Nephron (organoid): Measurements from ENCODE around the gene C5orf58.

Experiments
- H3K27ac Mint-ChIP-seq, 3 experiments: 2 replicates each; pipeline ENCODE4 v1.8.0; 2020; ENCODE audit warnings: mixed read lengths in 3 of 3, mild to moderate bottlenecking in 2 of 3, moderate library complexity in 1 of 3
- H3K27me3 Mint-ChIP-seq: 2 replicates; pipeline ENCODE4 v1.8.0; 2021; ENCODE audit warnings: low read depth, mild to moderate bottlenecking, moderate library complexity, mixed read lengths
- H3K36me3 Mint-ChIP-seq: 2 replicates; pipeline ENCODE4 v1.8.0; 2020; ENCODE audit warnings: low read depth, mixed read lengths
- H3K4me1 Mint-ChIP-seq: 2 replicates; pipeline ENCODE4 v1.8.0; 2020; ENCODE audit warnings: mixed read lengths
- H3K4me3 Mint-ChIP-seq, 3 experiments: 2 replicates each; pipeline ENCODE4 v1.8.0; 2020; ENCODE audit warnings: mild to moderate bottlenecking in 3 of 3, mixed read lengths in 3 of 3, moderate library complexity in 2 of 3
- H3K9me3 Mint-ChIP-seq: 2 replicates; pipeline ENCODE4 v1.8.0; 2020; ENCODE audit warnings: mixed read lengths
- CTCF ChIP-seq, 3 experiments: fragments of 200-600 bp; sonication (generic); IDR thresholded peaks; one replicate each; pipeline ENCODE4 v1.5.0; 2021; ENCODE audit warnings: antibody characterized with exemption in 3 of 3; ENCODE audit not compliant: unreplicated experiment in 3 of 3

Gene C5orf58

DNA sequence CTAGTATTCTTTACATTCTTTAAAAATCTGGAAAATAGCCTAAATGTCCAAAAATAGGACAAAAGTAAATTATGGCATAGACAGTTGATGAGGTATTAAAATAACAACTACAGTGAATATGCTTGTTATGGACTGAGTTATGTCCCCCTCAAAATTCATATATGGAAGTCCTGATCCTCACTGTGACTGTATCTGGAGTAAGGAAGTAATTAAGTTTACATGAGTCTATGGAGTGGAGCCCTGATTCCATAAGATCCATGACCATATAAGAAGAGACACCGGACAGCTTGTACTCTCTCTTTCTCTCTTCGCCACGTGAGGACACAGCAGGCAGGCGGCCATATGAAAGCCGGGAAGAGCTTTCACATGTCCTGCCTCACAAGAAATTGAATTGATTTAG lies 28.6 kb upstream of the C5orf58 start:
- Mint-ChIP-seq H3K36me3 (no peaks in the 10 kb centered on the region), H3K9me3 (no peaks in the 10 kb centered on the region), H3K4me3 (no peak overlapping the region), H3K27me3 (peaks cover 21% of the 10 kb centered on the region), H3K4me1 (no peaks in the 10 kb centered on the region), H3K27ac (no peak overlapping the region)
- no peak for TF ChIP-seq CTCF (IDR thresholded peaks at IDR 0.05; ENCODE audit: unreplicated experiment in 3 of 3)

DNA sequence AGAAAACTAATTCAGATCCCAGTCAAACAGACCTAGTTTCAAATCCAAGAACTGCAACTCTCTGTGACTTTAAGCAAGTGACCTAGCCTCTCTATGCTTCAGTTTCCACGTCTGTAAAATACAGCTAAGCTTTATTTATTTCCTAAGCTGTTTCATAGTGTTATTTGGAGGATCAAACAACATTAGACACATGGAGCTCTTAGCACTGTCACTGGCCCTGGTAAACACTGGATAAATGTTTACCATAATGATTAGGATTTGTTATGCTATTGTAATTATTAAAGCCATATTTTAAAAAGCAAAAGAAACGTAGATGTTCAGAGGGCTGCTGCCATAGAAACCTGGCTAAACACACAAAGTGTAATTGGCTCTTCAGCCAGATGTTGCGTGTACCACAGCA lies 26.6 kb upstream of the C5orf58 start:
- Mint-ChIP-seq H3K4me3 (no peak overlapping the region), H3K9me3 (peaks cover 3% of the 10 kb centered on the region), H3K36me3 (no peaks in the 10 kb centered on the region), H3K27me3 (peaks cover 14% of the 10 kb centered on the region), H3K4me1 (no peaks in the 10 kb centered on the region), H3K27ac (no peak overlapping the region)
- TF ChIP-seq CTCF (IDR thresholded peaks at IDR 0.05; ENCODE audit: unreplicated experiment in 3 of 3) = no peak

- no peak for TF ChIP-seq CTCF (IDR thresholded peaks at IDR 0.05; ENCODE audit: unreplicated experiment in 3 of 3)
- Mint-ChIP-seq H3K36me3 (no peaks in the 10 kb centered on the region), H3K27ac (no peak overlapping the region), H3K4me3 (no peak overlapping the region), H3K9me3 (peaks cover 3% of the 10 kb centered on the region), H3K4me1 (no peaks in the 10 kb centered on the region), H3K27me3 (peaks cover 14% of the 10 kb centered on the region)
These were observed 25.8 kb upstream of the C5orf58 start for GRCh38 chr5:170206958-170207357.

- Mint-ChIP-seq H3K4me1 (peaks cover 4% of the 10 kb centered on the region), H3K27me3 (peaks cover 5% of the 10 kb centered on the region), H3K27ac (no peak overlapping the region), H3K9me3 (peaks cover 5% of the 10 kb centered on the region), H3K36me3 (no peaks in the 10 kb centered on the region), H3K4me3 (no peak overlapping the region)
- no peak for TF ChIP-seq CTCF (IDR thresholded peaks at IDR 0.05; ENCODE audit: unreplicated experiment in 3 of 3)
These were observed 21.0 kb upstream of the C5orf58 start for GRCh38 chr5:170211575-170212334.

DNA sequence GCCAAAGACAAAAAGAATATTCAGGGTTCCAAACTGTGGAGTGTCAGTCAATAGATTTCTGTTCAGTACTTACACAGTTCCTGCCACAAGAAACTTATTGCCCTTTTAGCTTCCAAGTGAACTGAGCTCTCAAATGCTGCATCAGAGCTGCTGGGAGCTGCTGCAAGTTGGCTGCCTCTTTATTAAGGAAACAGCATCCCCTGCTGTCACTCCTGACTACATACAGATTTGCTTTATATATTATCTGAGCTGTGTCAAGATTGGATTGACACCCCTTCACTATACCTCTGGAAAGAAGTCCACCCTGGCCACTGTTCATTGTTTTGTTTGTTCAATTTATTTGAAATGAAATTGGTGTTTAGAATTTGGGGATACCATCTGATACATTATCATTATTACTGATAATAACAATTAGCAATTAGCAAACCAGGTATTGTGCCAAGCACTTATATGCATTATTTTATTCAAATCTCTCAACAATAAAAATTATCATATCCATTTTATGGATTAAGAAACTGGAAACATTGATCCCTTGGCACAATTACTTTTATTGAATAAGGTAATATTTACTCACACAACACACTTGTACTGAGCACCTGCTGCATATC lies 16.4 kb upstream of the C5orf58 start:
- Mint-ChIP-seq H3K4me1 (peaks cover 9% of the 10 kb centered on the region), H3K36me3 (no peaks in the 10 kb centered on the region), H3K9me3 (peaks cover 2% of the 10 kb centered on the region), H3K27me3 (peaks cover 11% of the 10 kb centered on the region), H3K4me3 (no peak overlapping the region), H3K27ac (no peak overlapping the region)
- peak; percentile 68 to 79 (median 72) for TF ChIP-seq CTCF (IDR thresholded peaks at IDR 0.05; ENCODE audit: unreplicated experiment in 3 of 3)

DNA sequence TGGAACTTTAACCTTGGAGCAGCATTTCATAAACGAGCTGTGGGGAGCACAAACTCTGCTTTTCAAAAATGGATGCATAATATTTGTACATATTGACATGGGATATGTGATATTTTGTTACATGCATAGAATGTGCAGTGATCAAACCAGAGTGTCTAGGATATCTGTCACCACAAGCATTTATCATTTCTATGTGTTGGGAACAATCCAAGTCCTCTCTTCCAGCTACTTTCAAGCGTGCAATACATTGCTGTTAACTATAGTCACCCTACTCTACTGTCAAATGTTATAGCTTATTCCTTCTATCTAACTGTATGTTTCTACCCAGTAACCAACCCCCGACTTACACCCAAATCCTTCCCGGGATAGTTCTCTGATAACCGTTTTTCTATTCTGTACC lies 15.0 kb upstream of the C5orf58 start:
- no peak for TF ChIP-seq CTCF (IDR thresholded peaks at IDR 0.05; ENCODE audit: unreplicated experiment in 3 of 3)
- Mint-ChIP-seq H3K36me3 (no peaks in the 10 kb centered on the region), H3K27me3 (peaks cover 11% of the 10 kb centered on the region), H3K27ac (no peak overlapping the region), H3K9me3 (peaks cover 2% of the 10 kb centered on the region), H3K4me3 (no peak overlapping the region), H3K4me1 (peaks cover 18% of the 10 kb centered on the region)
